HCT116 (cell line): ENCODE results near the gene GRID2IP. TPM values are rescaled to one million over a fixed set of nuclear protein-coding genes. Genes with fewer than 3 reads are reported as not detected.

Experiments
- ATAC-seq: fragments of 200-7000 bp; cut with Tn5 transposase; 2 replicates; pipeline ENCODE4 v1.9.1; 2020; ENCODE audit warnings: mild to moderate bottlenecking, moderate library complexity
- BruUV-seq: library from RNA; stranded (reverse); fragments of 400-500 nt; replicated peaks from 2 replicates; lab custom pipeline; 2021; lab: Mats Ljungman, UMichigan
- CTCF ChIA-PET: fragments of 300-600 bp; sonication (Branson Sonifier 250); formaldehyde crosslinking; loops from one replicate; lab custom pipeline; 2021; ENCODE audit warnings: antibody characterized with exemption; lab: Charles Lee
- POLR2A ChIA-PET: fragments of 300-600, 350-600 bp; sonication (Branson Sonifier 250); formaldehyde crosslinking; loops from one replicate; lab custom pipeline; 2021; ENCODE audit warnings: antibody characterized with exemption; lab: Charles Lee
- RAD21 ChIA-PET, 2 experiments: fragments of 300-600 bp; sonication (Branson Sonifier 250); formaldehyde crosslinking; loops; one replicate each; lab custom pipeline; 2023; ENCODE audit warnings: low total read pairs in 2 of 2; ENCODE audit not compliant: uncharacterized antibody in 2 of 2, unreplicated experiment in 2 of 2, low non-redundant PET in 1 of 2; lab: Charles Lee
- DNase-seq: peaks from one replicate; pipeline ENCODE4 v3.0.0-alpha.2; 2010; ENCODE audit warnings: low read depth, low spot score
- H2AFZ ChIP-seq: fragments of 200-600 bp; shearing (Covaris generic), sonication (generic); 2 replicates; pipeline ENCODE4 v1.6.1; 2017; ENCODE audit warnings: low read depth, mixed run types, mixed read lengths, antibody characterized with exemption, low read length; ENCODE audit not compliant: poor library complexity, severe bottlenecking
- H3K27ac ChIP-seq: 2 replicates; pipeline ENCODE4 v1.5.1; 2012; ENCODE audit warnings: low read depth, low read length
- H3K27me3 ChIP-seq: fragments of 200-600 bp; sonication (generic); 2 replicates; pipeline ENCODE4 v1.6.1; 2016; ENCODE audit warnings: mixed run types, low read length, mixed read lengths; ENCODE audit not compliant: insufficient read depth
- H3K36me3 ChIP-seq, 2 experiments: fragments of 200-500 bp in 1 of 2; fragments of 200-600 bp in 1 of 2; sonication (Bioruptor generic) in 1 of 2; sonication (generic) in 1 of 2; 2 replicates each; pipeline versions ENCODE4 v1.5.1 to v1.6.1; 2014 to 2016; ENCODE audit warnings: low read length in 2 of 2, inconsistent platforms in 1 of 2, mixed read lengths in 1 of 2, mixed run types in 1 of 2; ENCODE audit not compliant: insufficient read depth in 2 of 2, control insufficient read depth in 1 of 2
- H3K4me1 ChIP-seq, 2 experiments: fragments of 200-600 bp in 1 of 2; sonication (generic) in 1 of 2; 2 replicates each; pipeline versions ENCODE4 v1.5.1 to v1.6.1; 2012 to 2017; ENCODE audit warnings: low read length in 2 of 2, inconsistent platforms in 1 of 2, mild to moderate bottlenecking in 1 of 2, mixed read lengths in 1 of 2, mixed run types in 1 of 2, moderate library complexity in 1 of 2; ENCODE audit not compliant: insufficient read depth in 2 of 2, control insufficient read depth in 1 of 2
- H3K4me2 ChIP-seq: fragments of 200-600 bp; sonication (generic); 2 replicates; pipeline ENCODE4 v1.6.1; 2017; ENCODE audit warnings: mixed run types, low read length, mixed read lengths
- H3K4me3 ChIP-seq, 2 experiments: fragments of 200-600 bp in 1 of 2; sonication (generic) in 1 of 2; replicated peaks in 1 of 2; 2 replicates each; pipeline ENCODE4 v1.5.1; 2011 to 2016; ENCODE audit warnings: low read length in 2 of 2, control low read depth in 1 of 2, low read depth in 1 of 2, mild to moderate bottlenecking in 1 of 2, mixed read lengths in 1 of 2, mixed run types in 1 of 2
- H3K79me2 ChIP-seq: fragments of 200-600 bp; sonication (generic); 2 replicates; pipeline ENCODE4 v1.6.1; 2017; ENCODE audit warnings: mild to moderate bottlenecking, mixed run types, low read length, moderate library complexity, mixed read lengths; ENCODE audit not compliant: insufficient read depth
- H3K9ac ChIP-seq: fragments of 200-600 bp; sonication (generic); 2 replicates; pipeline ENCODE4 v1.6.1; 2016; ENCODE audit warnings: low read length, mixed read lengths
- H3K9me2 ChIP-seq: fragments of 200-600 bp; sonication (generic), shearing (Covaris generic); 2 replicates; pipeline ENCODE4 v1.6.1; 2017; ENCODE audit warnings: mixed run types, mild to moderate bottlenecking, moderate library complexity; ENCODE audit not compliant: insufficient read depth
- H3K9me3 ChIP-seq, 2 experiments: fragments of 200-500 bp in 1 of 2; fragments of 200-600 bp in 1 of 2; sonication (Bioruptor generic) in 1 of 2; sonication (generic) in 1 of 2; 2 replicates each; pipeline ENCODE4 v1.6.1; 2014 to 2017; ENCODE audit warnings: low read length in 2 of 2, mixed read lengths in 2 of 2, inconsistent platforms in 1 of 2, low read depth in 1 of 2, mild to moderate bottlenecking in 1 of 2, mixed run types in 1 of 2, moderate library complexity in 1 of 2; ENCODE audit not compliant: control insufficient read depth in 1 of 2, insufficient read depth in 1 of 2
- H4K20me1 ChIP-seq: fragments of 200-600 bp; sonication (generic), shearing (Covaris generic); 2 replicates; pipeline ENCODE4 v1.6.1; 2017; ENCODE audit warnings: mixed run types, mild to moderate bottlenecking, moderate library complexity; ENCODE audit not compliant: insufficient read depth
- CBX3 ChIP-seq: IDR thresholded peaks from 2 replicates; pipeline ENCODE4 v1.6.1; 2012; ENCODE audit warnings: low read depth
- CTCF ChIP-seq, 3 experiments: fragments of 200-600 bp in 1 of 3; sonication (generic) in 1 of 3; IDR thresholded peaks in 2 of 3; conservative IDR thresholded peaks in 1 of 3; 2 replicates each; pipeline ENCODE4 v1.5.1; 2012 to 2017; ENCODE audit warnings: low read depth in 2 of 3, low read length in 2 of 3, antibody characterized with exemption in 1 of 3, borderline replicate concordance in 1 of 3, control low read depth in 1 of 3, mild to moderate bottlenecking in 1 of 3, mixed read lengths in 1 of 3, mixed run types in 1 of 3, moderate library complexity in 1 of 3; ENCODE audit not compliant: insufficient read depth in 1 of 3
- EGR1 ChIP-seq: IDR thresholded peaks from 2 replicates; pipeline ENCODE4 v1.6.1; 2012; ENCODE audit warnings: low read depth
- ELF1 ChIP-seq: IDR thresholded peaks from 2 replicates; pipeline ENCODE4 v1.6.1; 2012; ENCODE audit warnings: low read depth, borderline replicate concordance
- POLR2A ChIP-seq: IDR thresholded peaks from 2 replicates; pipeline ENCODE4 v1.7.0; 2011; ENCODE audit warnings: borderline replicate concordance; ENCODE audit not compliant: insufficient read depth, insufficient read length; ENCODE audit errors: extremely low read depth
- SIN3A ChIP-seq: IDR thresholded peaks from 2 replicates; pipeline ENCODE4 v1.6.1; 2012; ENCODE audit warnings: low read depth
- ZNF274 ChIP-seq: fragments of 200-500 bp; sonication (Bioruptor generic); IDR thresholded peaks from 2 replicates; pipeline ENCODE4 v1.6.1; 2014; ENCODE audit warnings: mild to moderate bottlenecking, low read depth, low read length, inconsistent platforms
- intact Hi-C: fragments of 100-400 bp; cut with micrococcal nuclease; formaldehyde crosslinking; loops from 2 replicates; pipeline ENCODE4 v1.10.0; 2022
- total RNA-seq: library from RNA; stranded (reverse); gene quantifications from one replicate; pipeline ENCODE4 v1.2.1, GENCODE V29; 2021; ENCODE audit not compliant: unreplicated experiment
- TF ChIP-seq, protein P1 (sequence below): IDR thresholded peaks from 2 replicates; pipeline ENCODE4 v1.6.1; 2012; ENCODE audit warnings: low read depth
- TF ChIP-seq, protein P2 (sequence below): IDR thresholded peaks from 2 replicates; pipeline ENCODE4 v1.6.1; 2012

GRID2IP gene
- total RNA-seq, 1 experiment from 2014 or later: 3.2 TPM

- TF ChIP-seq, protein P1, sequence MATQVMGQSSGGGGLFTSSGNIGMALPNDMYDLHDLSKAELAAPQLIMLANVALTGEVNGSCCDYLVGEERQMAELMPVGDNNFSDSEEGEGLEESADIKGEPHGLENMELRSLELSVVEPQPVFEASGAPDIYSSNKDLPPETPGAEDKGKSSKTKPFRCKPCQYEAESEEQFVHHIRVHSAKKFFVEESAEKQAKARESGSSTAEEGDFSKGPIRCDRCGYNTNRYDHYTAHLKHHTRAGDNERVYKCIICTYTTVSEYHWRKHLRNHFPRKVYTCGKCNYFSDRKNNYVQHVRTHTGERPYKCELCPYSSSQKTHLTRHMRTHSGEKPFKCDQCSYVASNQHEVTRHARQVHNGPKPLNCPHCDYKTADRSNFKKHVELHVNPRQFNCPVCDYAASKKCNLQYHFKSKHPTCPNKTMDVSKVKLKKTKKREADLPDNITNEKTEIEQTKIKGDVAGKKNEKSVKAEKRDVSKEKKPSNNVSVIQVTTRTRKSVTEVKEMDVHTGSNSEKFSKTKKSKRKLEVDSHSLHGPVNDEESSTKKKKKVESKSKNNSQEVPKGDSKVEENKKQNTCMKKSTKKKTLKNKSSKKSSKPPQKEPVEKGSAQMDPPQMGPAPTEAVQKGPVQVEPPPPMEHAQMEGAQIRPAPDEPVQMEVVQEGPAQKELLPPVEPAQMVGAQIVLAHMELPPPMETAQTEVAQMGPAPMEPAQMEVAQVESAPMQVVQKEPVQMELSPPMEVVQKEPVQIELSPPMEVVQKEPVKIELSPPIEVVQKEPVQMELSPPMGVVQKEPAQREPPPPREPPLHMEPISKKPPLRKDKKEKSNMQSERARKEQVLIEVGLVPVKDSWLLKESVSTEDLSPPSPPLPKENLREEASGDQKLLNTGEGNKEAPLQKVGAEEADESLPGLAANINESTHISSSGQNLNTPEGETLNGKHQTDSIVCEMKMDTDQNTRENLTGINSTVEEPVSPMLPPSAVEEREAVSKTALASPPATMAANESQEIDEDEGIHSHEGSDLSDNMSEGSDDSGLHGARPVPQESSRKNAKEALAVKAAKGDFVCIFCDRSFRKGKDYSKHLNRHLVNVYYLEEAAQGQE: no peak
- no peak for TF ChIP-seq EGR1
- TF ChIP-seq CTCF (IDR thresholded peaks at IDR 0.05 in 2 of 3, conservative IDR thresholded peaks at IDR 0.05 in 1 of 3; ENCODE audit: borderline replicate concordance in 1 of 3, insufficient read depth in 1 of 3, low read depth in 2 of 3, low read length in 2 of 3): no peak
Measured at GRCh38 chr7:6500691-6501090, 50.6 kb downstream of the GRID2IP start (continued).

DNA sequence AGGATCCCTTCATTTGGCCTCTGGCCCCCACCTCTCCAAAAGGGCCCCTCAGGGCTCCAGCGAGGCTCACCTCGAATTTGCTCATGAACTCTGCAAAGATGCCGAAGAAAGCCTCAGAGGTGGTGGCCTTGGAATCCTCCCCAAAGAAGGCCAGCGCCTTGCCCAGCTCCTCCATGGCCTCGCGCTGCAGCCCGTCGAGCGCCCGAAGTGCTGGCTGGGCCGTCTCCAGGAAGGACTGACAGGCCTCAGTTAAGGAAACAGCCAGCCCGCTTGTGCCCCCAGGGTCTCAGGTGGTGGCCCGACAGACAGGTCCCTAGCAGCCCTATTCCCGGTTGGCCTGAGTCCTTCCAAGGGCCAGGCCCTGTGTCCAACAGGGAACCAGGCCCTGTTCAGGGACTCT, 53.3 kb downstream of the GRID2IP start:
- no peak for ATAC-seq
- POLR2A ChIA-PET: no interaction called here
- no TSS peak for BruUV-seq

More for the DNA sequence above, 53.3 kb downstream of the GRID2IP start:
- Histone ChIP-seq H3K27ac (no peak overlapping the region), H3K9me2 (no peaks in the 10 kb centered on the region), H3K4me2 (no peak overlapping the region), H3K4me1 (peaks cover 0 to 4% of the 10 kb centered on the region in 2 experiments; a peak in 2 of 4 replicates), H4K20me1 (no peaks in the 10 kb centered on the region), H3K36me3 (no peaks in the 10 kb centered on the region), H3K4me3 (no peak overlapping the region), H3K9me3 (no peaks in the 10 kb centered on the region), H3K27me3 (no peaks in the 10 kb centered on the region), H3K9ac (no peak overlapping the region), H2AFZ (no peak overlapping the region), H3K79me2 (no peaks in the 10 kb centered on the region)
- CTCF ChIA-PET: no interaction called here
- DNase-seq: no peak
- RAD21 ChIA-PET: no interaction called here
- intact Hi-C loops: no loop called here
- no peak for TF ChIP-seq ELF1
- TF ChIP-seq, protein P1: no peak
- TF ChIP-seq SIN3A: no peak
- no peak for TF ChIP-seq POLR2A
- no peak for TF ChIP-seq ZNF274
- TF ChIP-seq EGR1: no peak
- TF ChIP-seq, protein P2, sequence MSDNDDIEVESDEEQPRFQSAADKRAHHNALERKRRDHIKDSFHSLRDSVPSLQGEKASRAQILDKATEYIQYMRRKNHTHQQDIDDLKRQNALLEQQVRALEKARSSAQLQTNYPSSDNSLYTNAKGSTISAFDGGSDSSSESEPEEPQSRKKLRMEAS: no peak
- no peak for TF ChIP-seq CBX3
